Astrocyte of the cerebellum (primary cell): ENCODE results near the gene HMX1.

ENCODE experiments used
- DNase-seq: peaks from one replicate; pipeline ENCODE4 v3.0.0-alpha.2; 2011; ENCODE audit warnings: low read depth
- H3K4me3 ChIP-seq: 2 replicates; pipeline ENCODE4 v1.5.1; 2011; ENCODE audit warnings: mild to moderate bottlenecking, low read depth, low read length, moderate library complexity
- in situ Hi-C: cut with HindIII; loops from 2 replicates; pipeline ENCODE4 v1.10.0; 2017; ENCODE audit warnings: low sequenced_read_pairs
- TF ChIP-seq, protein P1 (sequence below): IDR thresholded peaks from 2 replicates; pipeline ENCODE4 v1.5.1; 2012; ENCODE audit warnings: low read length, low read depth, moderate library complexity, mild to moderate bottlenecking; ENCODE audit errors: missing control alignments

HMX1 gene

DNA sequence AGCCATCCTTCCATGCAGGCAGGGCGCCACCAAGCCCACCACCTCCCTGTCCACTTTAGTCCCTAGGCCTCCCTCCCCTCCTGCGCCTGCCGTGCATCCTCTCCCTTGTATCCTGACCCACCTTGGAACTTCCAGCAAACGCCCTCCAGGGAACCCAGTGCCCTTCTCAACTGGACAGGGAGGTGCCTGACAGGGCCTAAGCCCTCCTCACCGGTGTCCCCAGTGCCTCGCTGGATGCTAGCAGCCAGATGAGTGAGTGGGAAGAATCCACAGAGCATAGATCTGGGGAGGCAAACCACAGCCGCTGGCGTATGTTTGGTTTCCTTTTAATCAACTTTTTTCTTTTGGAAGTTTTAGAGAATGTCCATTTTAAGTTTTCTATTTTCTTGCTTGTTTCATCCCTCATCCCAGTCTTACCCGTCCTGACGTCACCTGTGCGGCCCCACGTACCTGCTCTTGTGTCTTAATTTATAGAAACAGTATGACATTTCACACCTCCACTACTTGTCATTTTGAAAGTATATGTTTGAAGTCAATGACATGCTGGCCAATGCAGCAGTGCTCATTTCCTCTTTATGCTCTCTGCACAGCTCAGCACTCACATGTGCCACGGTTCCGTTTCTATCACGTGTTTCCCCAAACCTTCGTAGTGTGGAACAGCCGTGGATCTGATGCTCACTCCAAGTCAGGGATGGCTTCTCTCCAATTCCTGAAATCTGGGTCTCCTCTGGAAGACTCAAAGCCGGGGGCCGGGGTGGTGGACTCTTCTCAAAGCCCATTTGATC lies 3.4 kb upstream of the HMX1 start:
- in situ Hi-C loops: no loop called here
- TF ChIP-seq, protein P1, sequence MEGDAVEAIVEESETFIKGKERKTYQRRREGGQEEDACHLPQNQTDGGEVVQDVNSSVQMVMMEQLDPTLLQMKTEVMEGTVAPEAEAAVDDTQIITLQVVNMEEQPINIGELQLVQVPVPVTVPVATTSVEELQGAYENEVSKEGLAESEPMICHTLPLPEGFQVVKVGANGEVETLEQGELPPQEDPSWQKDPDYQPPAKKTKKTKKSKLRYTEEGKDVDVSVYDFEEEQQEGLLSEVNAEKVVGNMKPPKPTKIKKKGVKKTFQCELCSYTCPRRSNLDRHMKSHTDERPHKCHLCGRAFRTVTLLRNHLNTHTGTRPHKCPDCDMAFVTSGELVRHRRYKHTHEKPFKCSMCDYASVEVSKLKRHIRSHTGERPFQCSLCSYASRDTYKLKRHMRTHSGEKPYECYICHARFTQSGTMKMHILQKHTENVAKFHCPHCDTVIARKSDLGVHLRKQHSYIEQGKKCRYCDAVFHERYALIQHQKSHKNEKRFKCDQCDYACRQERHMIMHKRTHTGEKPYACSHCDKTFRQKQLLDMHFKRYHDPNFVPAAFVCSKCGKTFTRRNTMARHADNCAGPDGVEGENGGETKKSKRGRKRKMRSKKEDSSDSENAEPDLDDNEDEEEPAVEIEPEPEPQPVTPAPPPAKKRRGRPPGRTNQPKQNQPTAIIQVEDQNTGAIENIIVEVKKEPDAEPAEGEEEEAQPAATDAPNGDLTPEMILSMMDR: no peak
- no peak overlapping the region for H3K4me3 ChIP-seq
- no peak for DNase-seq

DNA sequence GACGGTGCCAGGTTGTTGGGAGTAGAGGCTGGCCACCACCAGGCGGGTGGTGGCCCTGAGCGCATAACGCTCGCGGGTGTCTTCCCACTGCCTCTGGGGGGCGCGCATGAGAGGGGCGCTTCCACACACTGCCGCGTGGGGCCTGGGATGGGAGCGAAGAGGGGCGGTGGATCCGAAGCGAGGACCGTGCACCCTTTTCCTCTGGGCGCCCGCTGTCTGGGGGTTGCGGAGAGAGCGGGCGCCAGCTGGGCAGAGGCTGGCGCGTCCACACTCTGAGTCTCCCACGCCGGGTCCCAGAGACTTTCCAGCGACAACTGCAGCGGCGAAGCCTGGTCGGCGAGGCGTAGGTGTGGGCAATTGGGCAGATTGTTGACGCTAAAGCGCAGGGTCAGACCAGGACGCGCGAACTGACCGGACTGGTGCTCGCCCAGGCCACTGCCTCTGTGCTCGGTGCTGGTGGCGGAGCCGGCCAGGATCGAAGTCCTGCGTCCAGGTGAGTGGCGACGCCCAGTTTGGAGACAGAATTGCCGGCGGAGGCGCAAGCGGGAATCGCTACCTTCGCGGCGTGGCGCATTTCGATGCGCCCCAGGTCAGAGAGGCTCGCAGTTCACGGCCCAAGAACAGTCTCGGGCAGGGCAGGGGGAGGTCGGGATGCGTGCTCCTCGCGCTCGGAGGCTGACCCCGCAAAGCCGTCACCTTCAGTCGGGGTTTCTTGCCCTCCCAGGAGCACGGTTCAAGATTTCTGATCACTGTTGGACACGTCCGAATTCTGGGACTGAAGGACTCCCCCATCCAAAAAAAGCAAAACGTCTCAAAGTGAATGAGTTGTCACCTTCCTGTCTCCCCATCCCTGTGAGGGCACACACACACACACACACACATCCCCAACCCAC lies 2.6 kb upstream of the HMX1 start:
- in situ Hi-C loops: no loop called here
- H3K4me3 ChIP-seq: no peak overlapping the region

DNA sequence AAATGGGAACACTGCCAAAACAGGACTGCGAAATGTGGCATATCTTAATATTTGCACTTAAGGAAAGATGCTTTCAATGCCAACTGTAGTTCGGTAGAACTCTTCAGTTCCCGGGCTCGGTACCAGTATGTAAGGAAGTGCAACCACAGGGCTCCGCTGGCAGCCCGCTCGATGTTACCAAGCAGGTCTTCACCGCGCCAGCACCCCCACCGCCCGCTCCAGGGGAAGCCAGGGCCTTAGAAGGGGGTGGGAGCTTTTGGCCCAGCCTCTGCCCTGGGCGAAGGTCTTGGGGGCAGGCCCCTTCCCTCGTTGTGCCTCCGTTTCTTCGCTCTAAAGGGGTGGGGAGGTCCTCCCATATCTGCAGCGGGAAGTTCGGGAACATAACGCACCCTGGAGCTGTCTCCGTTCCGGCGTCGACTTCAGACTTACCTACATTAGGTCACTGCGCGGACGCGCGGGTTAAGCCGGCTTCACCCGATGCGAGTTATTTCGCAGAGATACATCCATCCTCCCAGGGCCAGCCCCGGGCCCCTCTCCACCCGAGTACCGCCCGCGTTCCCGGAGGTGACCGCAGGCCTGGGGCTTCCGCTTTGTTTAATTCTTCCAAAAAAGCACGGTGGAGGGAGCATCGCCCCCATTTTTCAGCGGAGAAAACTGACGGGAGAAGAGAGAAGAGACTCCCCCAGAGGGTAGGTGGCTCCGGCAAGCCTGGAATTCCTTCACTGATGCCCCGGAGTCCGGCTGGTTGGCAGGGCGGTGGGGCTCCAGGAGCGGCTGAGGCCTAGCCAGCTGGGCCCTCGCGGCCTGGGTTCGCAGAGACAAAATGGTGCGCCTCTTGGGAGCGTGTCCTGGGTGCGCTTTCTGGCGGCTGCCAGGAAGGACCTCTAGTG lies 1.0 kb upstream of the HMX1 start:
- no peak overlapping the region for H3K4me3 ChIP-seq
- in situ Hi-C loops: no loop called here
- DNase-seq: no peak
- TF ChIP-seq, protein P1: no peak

More for the DNA sequence above, 2.6 kb upstream of the HMX1 start:
- TF ChIP-seq, protein P1: no peak
- no peak for DNase-seq

DNA sequence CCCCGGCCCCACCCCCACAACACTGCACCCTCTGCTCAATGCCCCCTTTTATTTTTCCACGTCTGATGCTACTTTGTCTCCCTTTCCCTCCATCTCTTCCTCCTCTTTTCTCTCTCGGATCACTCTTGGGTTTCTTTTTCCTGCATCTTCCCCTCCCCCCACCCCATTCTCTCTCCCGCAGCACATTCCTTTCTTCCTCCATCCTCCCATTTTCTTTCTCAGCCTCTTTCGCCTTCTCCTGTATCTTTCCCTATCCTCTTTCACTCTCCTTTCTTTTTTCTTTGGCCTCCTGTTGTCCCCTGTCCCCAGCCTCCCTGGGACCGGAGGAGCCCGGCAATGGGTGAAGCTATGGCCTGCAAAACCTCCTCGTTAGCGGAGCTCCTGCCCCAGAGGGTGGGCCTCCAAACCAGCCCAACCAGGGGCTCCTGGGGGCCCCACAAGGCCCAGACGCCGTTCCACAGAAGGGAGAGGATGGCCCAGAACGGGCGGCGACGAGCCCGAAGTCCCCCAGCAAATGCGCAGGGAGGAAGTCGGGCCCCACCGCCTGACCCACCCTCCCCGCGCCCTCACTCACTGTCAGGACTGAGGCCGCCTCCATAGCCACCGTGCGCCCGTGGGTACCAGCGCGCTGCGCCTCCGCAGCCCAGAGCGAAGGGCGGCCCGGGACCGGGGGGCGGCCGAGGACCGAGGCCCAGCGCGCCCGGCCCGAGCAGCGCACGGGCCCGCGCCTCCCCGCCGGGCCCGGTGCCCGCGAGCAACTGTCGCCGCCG lies 807 bp downstream of the HMX1 start:
- no peak for DNase-seq
- TF ChIP-seq, protein P1: no peak
- no peak overlapping the region for H3K4me3 ChIP-seq
- in situ Hi-C loops: no loop called here

DNA sequence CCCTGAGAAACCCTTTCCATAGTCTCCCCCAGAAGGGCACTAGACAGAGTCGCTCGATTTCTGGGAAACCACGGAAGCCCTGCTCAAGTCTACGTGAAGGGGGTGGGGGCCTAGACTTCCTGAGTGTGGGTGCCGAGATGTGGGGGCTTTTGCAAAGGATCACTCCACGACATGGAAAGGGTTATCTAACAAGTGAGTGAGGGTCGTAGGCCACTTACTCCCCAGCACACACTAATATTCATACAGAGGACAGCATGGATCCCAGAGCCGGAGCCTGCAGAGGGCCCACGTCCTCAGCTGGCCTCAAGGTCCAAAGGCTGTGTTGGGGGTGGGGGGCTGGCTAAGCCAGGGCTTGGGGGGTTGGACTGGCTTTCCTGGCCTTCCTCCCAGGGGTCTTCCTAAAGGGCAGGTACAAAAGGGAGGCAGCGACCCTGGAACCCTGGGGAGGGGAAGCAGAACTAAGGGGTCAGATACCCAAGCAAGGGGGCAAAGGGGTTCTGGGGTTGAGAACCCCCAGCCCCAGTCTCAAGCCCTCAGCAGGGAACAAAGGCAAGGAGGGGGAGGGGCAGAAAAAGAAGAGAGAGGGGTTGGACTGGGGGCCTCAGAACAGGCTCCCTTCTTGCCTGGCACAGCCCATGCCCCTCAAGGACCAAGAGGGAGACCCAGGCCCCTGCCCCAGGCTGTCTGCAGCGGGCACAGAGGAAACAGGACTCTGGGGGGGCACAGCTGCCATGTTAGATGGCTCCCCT lies 1.6 kb downstream of the HMX1 start:
- in situ Hi-C loops: no loop called here
- H3K4me3 ChIP-seq: no peak overlapping the region
- DNase-seq: no peak
- TF ChIP-seq, protein P1: no peak
